GM21576 (cell line): ENCODE data around the gene AKAP9.
"Not testable (repeated sequence)": the region's sequence is repeated elsewhere in the genome, so short reads cannot be mapped to it uniquely, and the experiment has no call there.

Experiments used
- ATAC-seq: cut with Tn5 transposase; IDR thresholded peaks from one replicate; pipeline ENCODE4 v1.9.1; 2021; ENCODE audit warnings: mild to moderate bottlenecking, moderate library complexity; ENCODE audit not compliant: unreplicated experiment

Gene AKAP9

DNA sequence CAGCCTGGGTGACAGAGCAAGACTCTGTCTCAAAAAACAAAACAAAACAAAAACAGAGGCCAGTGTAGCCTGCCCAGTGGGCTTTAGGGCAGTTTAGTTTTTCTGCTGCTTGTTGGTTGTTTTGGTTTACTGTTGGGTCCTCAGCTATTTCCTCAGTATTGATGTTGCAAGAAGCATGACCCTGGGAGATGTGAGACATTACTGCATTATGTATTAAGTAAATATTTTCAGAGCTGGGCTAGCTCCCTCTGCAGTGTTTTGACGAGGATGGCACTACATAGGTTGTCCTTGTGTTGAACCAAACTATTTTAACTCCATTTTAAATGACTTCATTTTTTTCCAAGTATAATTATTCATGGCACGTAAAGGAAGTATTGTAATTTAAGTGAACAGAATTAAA is 4.8 kb downstream of the AKAP9 start:
- no peak for ATAC-seq

GRCh38 chr7:91946549-91946948 is 5.9 kb downstream of the AKAP9 start:
- no peak for ATAC-seq

- ATAC-seq, result no peak
These were observed 7.3 kb downstream of the AKAP9 start for GRCh38 chr7:91947948-91948347.

GRCh38 chr7:91949221-91950009 is 8.8 kb downstream of the AKAP9 start:
- peak; percentile 51 for ATAC-seq

DNA sequence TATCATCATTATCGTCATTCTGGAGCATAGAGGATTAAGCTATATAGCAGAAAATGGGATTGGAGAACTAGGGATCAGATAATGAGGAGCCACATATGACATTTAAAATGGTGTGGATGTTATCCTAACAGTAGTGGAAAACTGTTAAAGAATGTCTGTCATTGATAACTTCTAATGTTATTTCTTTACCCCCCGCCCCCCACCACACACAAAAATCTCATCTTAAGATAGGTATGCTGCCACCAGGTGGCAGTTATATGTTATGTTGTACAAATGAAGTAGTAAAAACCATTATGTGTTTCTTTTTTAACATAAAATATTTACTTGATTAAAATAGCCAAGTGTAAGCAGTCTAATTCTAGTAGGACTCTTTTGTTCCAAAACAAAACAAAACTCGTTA is 13.0 kb downstream of the AKAP9 start:
- ATAC-seq, result no peak

DNA sequence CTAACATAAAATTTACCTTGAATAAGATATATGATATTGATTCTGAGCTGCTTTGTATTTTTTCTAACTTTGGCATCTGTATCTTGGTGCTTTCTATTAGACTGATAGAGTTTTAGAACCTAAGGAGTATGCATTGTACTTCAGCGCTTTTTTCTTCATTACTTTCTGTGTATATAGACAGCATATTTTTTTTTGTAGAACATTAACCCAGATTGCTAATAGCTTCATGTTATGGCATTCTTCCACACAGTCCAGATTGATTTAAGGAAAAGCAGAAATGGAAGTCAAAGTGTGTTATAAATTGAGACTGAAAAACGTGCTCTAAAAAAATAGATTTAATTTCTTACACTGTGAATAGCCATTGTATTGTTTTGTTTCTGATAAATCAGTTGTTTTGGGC is 15.8 kb downstream of the AKAP9 start:
- ATAC-seq, result not testable (repeated sequence)

- ATAC-seq, result no peak
These were observed 16.6 kb downstream of the AKAP9 start for GRCh38 chr7:91957232-91957631.

- no peak for ATAC-seq
These were observed 17.2 kb downstream of the AKAP9 start for GRCh38 chr7:91957823-91958222.

- no peak for ATAC-seq
These were observed 18.4 kb downstream of the AKAP9 start for GRCh38 chr7:91959023-91959422.

DNA sequence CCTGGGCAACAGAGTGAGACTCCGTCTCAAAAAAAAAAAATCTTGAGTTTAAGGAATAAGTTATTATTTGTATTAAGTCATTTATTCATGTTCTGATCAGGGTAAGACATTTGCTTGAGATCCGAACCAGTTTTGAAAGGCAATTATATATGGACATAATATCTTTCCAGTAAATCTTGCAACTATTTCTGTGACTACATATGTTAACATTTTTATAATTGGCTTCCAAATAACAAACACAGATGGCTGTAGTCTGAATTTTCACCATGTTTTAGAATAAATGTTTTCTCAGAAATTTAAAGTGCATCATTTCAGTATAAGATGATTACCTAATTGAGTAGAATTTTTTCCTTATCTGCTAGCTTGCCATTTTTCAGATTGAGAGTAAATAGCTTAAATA is 21.2 kb downstream of the AKAP9 start:
- no peak for ATAC-seq

- no peak for ATAC-seq
These were observed 21.8 kb downstream of the AKAP9 start for GRCh38 chr7:91962419-91962818.

GRCh38 chr7:91967513-91967912 is 26.9 kb downstream of the AKAP9 start:
- not testable (repeated sequence) for ATAC-seq

DNA sequence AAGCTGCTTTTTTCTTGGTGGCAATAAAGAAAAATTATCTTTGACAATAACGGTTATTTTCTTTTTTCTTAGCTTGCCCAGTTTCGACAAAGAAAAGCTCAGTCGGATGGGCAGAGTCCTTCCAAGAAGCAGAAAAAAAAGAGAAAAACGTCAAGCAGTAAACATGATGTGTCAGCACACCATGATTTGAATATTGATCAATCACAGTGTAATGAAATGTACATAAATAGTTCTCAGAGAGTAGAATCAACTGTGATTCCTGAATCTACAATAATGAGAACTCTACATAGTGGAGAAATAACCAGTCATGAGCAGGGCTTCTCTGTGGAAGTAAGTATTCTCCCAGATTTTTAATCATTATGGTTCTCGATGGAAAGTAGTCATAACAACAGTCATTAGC is 33.0 kb downstream of the AKAP9 start:
- no peak for ATAC-seq

GRCh38 chr7:91974066-91974465 is 33.4 kb downstream of the AKAP9 start:
- ATAC-seq, result no peak

DNA sequence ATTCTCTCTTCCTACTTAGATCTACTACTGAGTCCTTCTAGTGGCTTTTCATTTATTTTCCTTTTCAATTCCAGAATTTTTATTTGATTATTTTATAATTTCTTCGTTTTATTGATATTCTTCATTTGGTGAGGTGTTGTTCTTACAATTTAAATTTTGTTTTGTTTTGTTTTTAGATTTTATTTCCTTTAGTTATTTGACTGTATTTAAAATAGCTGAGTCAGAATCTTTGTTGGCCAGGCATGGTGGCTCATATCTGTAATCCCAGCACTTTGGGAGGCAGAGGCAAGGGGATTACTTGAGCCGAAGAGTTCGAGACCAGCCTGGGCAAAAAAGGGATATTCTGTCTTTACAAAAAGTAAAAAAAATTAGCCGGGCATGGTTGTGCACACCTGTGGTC is 36.1 kb downstream of the AKAP9 start:
- ATAC-seq, result no peak

DNA sequence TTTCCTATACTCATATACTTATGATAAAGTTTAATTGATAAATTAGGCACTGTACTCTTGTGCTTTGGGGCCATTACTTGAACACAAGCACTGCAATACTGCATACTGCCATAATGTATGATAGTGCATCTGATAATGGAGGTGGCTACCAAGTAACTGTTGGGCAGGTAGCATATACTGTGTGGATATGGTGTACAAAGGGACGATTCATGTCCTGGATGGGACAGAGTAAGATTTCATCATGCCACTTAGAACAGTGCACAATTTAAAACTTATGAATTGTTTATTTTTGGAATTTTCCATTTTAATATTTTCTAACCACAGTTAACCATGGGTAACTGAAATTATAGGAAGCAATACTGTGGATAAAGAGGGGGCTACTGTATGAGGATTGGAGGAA is 38.9 kb downstream of the AKAP9 start:
- no peak for ATAC-seq

DNA sequence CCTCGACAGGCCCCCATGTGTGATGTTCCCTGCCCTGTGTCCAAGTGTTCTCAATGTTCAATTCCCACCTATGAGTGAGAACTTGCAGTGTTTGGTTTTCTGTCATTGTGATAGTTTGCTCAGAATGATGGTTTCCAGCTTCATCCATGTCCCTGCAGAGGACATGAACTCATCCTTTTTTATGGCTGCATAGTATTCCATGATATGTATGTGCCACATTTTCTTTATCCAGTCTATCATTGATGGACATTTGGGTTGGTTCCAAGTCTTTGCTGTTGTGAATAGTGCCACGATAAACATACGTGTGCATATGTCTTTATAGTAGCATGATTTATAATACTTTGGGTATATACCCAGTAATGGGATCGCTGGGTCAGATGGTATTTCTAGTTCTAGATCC is 41.7 kb downstream of the AKAP9 start:
- not testable (repeated sequence) for ATAC-seq

GRCh38 chr7:91988213-91988612 is 47.6 kb downstream of the AKAP9 start:
- ATAC-seq, result no peak

DNA sequence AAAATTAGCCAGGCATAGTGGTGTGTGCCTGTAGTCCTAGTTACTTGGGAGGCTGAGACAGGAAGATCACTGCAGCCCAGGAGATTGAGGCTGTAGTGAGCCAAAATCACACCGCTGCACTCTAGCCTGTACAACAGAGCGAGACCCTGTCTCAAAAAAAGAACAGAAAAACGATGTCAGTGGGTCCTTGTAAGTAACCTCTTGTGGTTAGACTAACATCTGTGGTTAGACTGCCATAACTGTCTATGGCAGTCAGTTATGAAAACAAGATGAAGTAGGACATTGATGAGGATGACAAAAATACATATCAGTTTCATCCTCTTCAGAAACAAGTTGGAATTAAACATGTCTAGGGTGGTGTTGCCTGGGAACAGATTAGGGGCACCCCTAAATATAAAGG is 53.3 kb downstream of the AKAP9 start:
- no peak for ATAC-seq

DNA sequence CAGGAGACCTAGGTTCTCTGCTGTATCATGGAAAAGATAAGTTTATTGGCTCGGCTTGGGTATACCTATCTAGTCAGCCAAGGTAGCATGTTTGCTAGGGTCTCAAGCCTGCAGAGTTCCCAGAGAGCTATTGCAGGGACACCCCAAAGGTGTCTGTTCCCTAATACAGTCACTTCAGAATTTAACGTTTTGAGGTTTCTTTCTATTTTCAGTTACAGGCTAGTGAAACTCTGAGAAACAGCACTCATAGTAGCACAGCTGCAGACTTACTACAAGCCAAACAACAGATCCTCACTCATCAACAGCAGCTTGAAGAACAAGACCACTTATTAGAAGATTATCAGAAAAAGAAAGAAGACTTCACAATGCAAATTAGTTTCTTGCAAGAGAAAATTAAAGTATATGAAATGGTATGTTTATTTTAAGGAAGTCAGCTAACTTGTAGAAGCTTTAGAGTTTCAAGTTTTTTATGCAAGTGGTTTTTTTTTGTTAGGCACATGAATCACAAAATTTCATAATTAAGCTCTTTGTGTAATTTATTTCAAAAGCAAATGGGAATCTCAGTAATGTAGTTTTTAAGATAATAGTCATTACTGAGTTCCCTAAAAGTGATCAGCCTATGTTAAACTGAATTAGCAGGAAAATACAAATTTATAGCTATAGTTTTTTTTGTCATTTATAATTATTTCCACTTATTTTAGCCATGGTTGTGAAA is 54.9 kb downstream of the AKAP9 start:
- peak; percentile 93 for ATAC-seq

GRCh38 chr7:91999631-92000565 is 59.2 kb downstream of the AKAP9 start:
- ATAC-seq, result no peak
